ENCODE data around the gene THRAP3.
"Not testable (repeated sequence)": the region's sequence is repeated elsewhere in the genome, so short reads cannot be mapped to it uniquely, and the experiment has no call there.

THRAP3 gene

DNA sequence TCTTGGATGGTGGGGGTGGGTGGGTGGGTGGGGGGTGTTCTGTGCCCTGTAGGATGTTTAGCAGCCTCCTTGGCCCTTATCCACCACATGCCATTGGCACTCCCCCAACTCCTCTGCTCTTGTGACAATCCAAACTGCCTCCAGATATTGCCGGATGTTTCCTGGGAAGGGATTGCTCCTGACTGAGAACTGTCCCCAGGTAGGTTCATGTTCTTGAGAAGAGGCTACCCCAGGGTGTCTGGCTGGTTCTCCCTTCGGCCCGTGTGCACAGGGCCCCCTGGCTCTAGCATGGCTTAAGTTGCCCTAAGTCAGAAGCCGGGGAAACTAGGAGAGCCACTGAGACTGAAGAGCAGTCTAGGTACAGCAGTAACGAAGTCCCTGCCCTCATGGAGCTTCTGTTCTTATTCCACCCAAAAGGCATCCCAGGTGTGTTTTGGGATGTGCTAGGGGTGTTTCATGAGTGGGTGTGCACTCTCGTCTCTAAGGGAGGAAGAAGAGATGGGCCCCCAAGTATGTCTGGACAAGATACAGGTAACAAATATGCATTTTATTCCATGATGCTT is 19.8 kb upstream of the THRAP3 start:
- DNase-seq = peak in 3 of 42 donors; percentile 28 to 55 (median 34)
- intact Hi-C loops (cut with DNase I) = no loop called here

DNA sequence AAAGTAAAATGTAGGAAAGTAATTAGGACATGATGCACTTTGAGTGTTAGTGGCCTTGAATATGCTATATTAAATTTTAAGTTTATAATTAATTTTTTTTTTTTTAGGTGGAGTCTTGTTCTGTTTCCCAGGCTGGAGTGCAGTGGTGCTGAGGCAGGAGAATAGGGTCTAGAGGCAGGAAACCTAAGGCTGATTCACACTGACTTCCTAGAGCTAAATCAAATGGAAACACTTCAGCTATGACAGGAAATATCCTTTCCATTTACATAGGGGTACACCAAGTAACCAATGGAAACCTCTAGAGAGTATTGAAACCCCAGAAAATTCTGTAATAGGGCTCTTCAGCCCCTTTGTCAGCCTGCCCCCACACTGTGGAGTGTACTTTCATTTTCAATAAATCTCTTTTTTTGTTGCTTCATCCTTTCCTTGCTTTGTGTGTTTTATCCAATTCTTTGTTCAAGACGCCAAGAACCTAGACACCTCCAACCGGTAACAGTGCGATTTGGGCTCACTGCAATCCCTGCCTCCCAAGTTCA is 17.9 kb upstream of the THRAP3 start:
- DNase-seq = no peak
- intact Hi-C loops (cut with DNase I) = no loop called here

DNA sequence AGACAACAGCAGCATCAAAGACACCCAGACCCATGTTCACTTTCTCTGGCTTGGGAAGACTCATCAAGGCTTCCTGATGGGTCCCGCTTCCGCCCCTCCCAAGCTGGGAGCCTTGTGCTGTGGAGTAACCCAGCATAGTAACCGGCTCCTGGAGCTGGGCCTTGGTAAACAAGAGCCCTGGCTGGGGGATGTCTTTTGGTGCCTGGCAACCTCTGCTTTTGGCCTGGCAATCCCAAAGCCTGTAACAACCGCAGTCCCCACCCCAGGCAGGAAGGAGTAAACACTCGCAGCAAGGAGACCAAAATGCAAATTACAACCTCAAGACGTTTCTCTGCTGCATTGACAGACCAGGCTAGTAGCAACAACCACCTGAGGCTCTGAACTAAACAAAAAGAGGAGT is 16.9 kb upstream of the THRAP3 start:
- DNase-seq = peak in 21 of 42 donors; percentile 14 to 65 (median 48)
- intact Hi-C loops (cut with DNase I) = no loop called here

DNA sequence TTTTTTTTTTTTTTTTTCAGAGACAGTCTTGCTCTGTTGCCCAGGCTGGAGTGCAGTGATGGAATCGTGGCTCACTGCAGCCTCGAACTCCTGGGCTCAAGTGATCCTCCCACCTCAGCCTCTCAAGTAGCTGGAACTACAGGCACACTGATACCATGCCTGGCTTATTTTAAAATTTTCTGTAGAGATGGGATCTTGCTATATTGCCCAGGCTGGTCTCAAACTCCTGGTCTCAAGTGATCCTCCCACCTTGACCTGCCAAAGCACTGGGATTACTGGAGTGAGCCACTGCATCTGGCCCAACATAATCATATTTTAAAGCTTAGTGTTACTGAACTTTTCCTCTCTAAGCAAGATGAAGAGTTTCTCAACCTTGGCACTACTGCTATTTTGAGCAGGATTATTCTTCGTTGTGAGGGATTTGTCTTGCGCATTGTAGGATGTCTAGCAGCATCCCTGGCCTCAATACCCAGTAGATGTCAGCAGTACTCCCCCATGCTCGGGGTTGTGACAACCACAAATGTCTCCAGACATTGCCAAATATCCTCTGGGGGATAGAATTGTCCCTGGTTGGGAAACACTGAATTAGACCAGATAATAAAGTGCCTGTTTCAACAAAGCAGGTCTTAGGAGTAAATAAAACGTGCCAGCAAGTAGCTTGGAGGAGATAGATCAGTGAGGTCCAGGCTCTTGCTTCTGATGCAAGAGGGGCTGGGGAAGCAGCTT is 15.1 kb upstream of the THRAP3 start:
- DNase-seq = no peak
- intact Hi-C loops (cut with DNase I) = no loop called here

DNA sequence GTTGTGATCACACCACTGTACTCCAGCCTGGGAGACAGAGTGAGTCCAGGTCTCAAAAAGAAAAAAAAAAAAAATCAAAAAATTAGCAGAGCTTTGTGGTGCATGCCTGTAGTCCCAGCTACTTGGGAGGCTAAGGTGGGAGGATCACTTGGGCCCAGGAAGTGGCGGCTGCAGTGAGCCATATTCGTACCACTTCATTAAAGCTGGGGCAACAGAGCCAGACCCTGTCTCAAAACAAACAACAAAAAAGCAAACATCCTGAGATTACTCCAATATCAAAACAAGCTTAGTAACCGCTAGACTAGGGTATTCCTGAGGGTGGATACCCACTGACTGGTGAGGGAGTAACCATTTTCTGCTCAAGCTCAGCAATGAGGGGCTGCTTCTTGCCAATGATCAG is 12.9 kb upstream of the THRAP3 start:
- no peak for DNase-seq
- intact Hi-C loops (cut with DNase I) = no loop called here

- DNase-seq = no peak
- intact Hi-C loops (cut with DNase I) = no loop called here
These were observed 12.4 kb upstream of the THRAP3 start for GRCh38 chr1:36211841-36212240.

- no peak for DNase-seq
- intact Hi-C loops (cut with DNase I) = no loop called here
These were observed 11.5 kb upstream of the THRAP3 start for GRCh38 chr1:36212782-36213181.

DNA sequence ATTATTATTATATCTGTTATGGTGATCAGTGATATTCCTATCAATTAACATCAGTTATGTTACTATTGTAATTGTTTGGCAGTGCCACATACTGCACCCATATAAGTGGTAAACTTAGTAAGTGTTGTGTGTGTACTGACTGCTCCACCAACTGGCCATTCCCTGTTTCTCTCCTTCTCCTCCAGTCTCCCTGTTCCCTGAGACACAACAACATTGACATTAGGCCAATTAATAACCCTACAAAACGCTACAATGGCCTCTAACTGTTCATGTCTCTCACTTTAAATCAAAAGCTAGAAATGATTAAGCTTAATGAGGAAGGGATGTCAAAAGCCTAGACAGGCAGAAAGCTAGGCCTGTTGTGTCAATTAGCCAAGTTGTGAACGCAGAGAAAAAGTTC is 6.6 kb upstream of the THRAP3 start:
- DNase-seq = peak in 21 of 42 donors; percentile 11 to 71 (median 43)
- intact Hi-C loops (cut with DNase I) = no loop called here

- intact Hi-C loops (cut with DNase I) = loop anchor here (2.0 kb wide), 1 partner anchor 73 kb away; the partner anchor contains the start of gene TRAPPC3
These were observed 2.3 kb upstream of the THRAP3 start for GRCh38 chr1:36221901-36222300.

DNA sequence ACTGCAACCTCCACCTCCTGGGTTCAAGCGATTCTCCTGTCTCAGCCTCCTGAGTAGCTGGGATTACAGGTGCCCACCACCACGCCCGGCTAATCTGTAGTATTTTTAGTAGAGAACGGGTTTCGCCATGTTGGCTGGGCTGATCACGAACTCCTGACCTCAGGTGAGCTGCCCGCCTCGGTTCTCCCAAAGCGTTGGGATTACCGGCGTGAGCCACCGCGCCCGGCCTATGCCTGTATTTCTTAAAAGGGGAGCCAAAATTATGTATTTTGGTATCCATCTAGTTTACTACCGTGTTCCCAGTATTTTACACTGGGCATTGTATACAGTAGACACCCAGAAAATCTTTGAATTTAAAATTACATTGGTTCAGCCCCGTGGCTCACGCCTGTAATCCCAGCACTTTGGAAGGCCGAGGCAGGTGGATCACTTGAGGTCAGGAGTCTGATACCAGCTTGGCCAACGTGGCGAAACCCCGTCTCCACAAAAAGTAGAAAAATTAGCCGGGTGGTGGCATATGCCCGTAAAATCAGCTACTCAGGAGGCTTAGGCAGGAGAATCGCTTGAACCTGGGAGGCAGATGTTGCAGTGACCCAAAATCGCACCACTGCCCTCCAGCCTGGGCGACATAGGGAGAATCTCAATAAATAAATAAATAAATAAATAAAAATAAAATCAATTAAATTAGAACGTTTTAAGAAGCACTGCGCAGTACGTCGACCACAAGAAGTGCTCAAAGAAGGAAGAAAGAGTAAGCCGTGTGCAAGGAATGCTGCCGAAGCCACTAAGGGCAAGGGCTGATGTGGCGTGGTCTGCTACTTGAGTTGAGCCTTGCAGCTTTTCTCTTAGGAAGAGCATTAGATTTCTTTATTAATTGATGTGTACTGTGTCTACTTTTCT is 1.5 kb upstream of the THRAP3 start:
- peak in 1 of 42 donors; percentile 45 for DNase-seq

More at GRCh38 chr1:36221901-36222300, 2.3 kb upstream of the THRAP3 start:
- peak in 1 of 42 donors; percentile 27 for DNase-seq

GRCh38 chr1:36223381-36223995 is 755 bp upstream of the THRAP3 start:
- intact Hi-C loops (cut with DNase I) = loop anchor here (2.0 kb wide), 1 partner anchor 75 kb away; the partner anchor contains the start of gene TRAPPC3
- peak in 4 of 42 donors; percentile 9 to 49 (median 24) for DNase-seq

More for the DNA sequence above, 1.5 kb upstream of the THRAP3 start:
- intact Hi-C loops (cut with DNase I) = loop anchor here (2.0 kb wide), 1 partner anchor 74 kb away; the partner anchor contains the start of gene TRAPPC3

GRCh38 chr1:36224537-36225282 is 467 bp downstream of the THRAP3 start:
- intact Hi-C loops (cut with DNase I) = no loop called here
- DNase-seq = peak in 3 of 42 donors; percentile 22 to 83 (median 47)

DNA sequence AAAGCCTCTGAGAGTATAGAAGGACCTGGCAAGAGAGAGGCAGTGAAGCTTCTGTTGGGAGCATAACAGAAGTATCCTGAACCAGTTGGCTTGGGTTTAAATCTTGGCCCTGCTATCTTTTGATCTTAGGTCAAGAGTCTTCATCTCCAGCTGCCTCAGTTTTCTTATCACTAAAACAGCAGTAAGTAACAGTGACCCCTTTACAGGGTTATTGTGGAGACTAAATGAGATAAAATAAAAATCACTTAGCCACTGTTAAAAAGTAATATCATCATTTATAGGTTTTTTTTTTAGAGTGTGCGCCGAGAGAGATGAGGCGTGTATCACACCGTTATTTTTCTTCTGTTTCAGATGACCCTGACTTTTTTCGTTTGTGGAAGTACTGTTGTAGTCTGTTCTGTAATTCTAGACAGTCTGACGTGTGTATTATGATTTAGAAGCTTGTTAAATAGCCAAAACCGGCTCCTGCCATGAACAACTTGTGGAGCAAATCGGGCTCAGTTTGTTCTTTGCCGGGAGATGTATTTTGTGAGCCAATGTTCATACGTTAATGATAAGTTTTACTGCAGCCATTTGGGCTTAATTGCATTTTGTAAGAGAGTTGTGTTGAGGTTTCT is 1.1 kb downstream of the THRAP3 start:
- intact Hi-C loops (cut with DNase I) = no loop called here

DNA sequence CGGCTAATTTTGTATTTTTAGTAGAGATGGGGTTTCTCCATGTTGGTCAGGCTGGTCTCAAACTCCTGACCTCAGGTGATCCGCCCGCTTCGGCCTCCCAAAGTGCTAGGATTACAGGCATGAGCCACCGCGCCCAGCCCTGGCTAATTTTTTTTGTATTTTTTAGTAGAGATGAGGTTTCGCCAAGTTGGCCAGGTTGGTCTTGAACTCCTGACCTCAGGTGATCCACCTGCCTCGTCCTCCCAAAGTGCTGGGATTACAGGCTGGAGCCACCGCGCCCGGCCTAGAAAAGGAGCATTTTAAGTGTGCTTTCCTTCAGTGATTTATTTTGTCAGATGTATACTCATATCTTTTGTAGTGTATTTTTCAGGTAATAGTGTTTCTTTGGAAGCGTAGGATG is 6.0 kb downstream of the THRAP3 start:
- intact Hi-C loops (cut with DNase I); DNase-seq: not testable (repeated sequence)

More for the DNA sequence above, 1.1 kb downstream of the THRAP3 start:
- no peak for DNase-seq

GRCh38 chr1:36231191-36231590 is 6.9 kb downstream of the THRAP3 start:
- intact Hi-C loops (cut with DNase I) = no loop called here
- no peak for DNase-seq

DNA sequence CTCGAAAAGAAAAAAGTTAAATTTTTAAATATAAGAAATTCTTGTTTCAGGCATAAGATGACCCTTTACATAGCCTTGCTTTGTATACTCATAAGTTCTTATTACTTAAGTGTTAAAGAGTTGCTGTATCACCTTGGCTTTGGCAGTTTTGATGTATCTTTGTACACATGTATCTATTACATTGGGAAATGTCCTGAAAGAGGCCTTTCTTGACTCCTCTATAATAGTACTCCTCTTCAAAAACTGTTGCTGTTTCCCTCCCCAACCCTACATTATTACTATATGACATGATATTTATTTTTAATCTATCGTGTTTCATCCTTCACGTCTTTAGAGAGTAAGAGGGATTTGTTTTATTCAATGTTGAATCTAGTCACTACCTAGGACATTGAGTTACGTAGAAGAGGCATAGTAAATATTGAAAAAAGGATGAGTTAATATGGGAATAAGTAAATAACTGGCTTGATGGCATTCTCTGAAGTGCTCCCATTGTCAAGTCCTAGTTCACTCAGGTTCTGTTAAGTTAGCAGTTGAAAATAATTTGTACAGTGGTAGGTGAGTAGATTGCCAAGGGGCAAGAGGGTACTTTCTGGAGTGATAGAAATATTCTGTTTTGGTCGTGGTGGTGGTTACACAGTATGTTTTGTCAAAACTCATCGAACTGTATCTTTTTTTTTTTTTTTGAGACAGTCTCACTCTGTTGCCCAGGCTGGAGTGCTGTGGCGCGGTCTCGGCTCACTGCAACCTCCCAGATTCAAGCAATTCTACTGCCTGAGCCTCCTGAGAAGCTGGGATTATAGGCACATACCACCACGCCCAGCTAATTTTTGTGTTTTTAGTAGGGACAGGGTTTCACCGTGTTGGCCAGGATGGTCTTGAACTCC is 8.2 kb downstream of the THRAP3 start:
- intact Hi-C loops (cut with DNase I) = no loop called here

DNA sequence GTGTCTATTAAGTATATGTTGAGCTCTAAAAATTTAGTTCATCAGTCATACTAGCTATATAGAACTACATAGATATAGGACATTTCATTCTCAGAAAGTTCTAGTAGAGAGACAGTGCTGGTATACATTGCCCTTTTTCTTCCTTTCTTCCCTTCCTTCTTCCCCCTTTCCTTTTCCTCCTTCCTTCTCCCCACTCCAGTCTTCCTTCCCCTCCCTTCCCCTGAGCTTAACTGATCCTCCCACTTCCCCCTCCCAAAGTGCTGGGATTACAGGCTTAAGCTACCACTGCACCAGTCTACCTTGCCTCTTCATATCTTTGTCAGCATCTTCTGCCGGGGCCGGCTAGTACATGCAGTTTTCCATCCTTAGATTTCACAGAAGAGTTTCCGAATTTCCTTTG is 12.1 kb downstream of the THRAP3 start:
- intact Hi-C loops (cut with DNase I) = no loop called here
- no peak for DNase-seq

More for the DNA sequence above, 8.2 kb downstream of the THRAP3 start:
- DNase-seq = no peak

Data from head of caudate nucleus (tissue), 42 donors.